ENCODE data around the gene CLEC19A. TPM values are rescaled to one million over a fixed set of nuclear protein-coding genes. Genes with fewer than 3 reads are reported as not detected.

Gene CLEC19A
- total RNA-seq: not detected in 2 replicates

DNA sequence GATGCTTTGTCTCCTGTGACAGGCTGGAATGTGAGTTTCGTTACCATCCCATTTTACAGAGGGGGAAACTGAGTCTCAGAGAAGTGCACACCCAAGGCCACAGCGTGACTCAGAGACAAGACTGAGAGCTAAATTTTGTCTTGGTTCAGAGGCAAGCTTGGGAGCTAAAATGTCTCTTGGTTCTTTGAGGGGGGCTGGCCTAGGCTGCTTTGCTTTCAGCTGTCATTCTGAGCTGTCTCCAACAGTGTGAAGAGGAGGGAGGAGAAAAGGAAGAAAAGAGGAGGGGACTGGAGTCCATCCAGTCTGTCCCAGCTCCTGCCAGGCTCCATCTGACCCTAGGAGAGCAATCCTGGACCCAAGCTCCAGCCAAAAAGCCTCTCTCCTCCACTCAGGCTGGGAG, at the start of gene CLEC19A:
Gene CLEC19A (plus strand): TSS at position 301 of the 400 bp plus-strand sequence. CDS start 121 bp downstream, outside the sequence.

Other genes with a start within 250 kb of the CLEC19A start
- gene COQ7, start 218.1 kb upstream of the CLEC19A start, total RNA-seq: 21.1 and 22.3 TPM in 2 replicates
- 49.6 and 65.3 TPM in 2 replicates for gene ITPRIPL2, start 171.8 kb upstream of the CLEC19A start, total RNA-seq
- gene SYT17, start 117.5 kb upstream of the CLEC19A start, total RNA-seq: 0.26 and 0.50 TPM in 2 replicates
- gene TMC5, start 132.2 kb downstream of the CLEC19A start, total RNA-seq: 0.12 and 0.79 TPM in 2 replicates
- gene GDE1, start 236.4 kb downstream of the CLEC19A start, total RNA-seq: 66.7 and 67.8 TPM in 2 replicates
- 10.9 and 11.8 TPM in 2 replicates for gene CCP110, start 238.2 kb downstream of the CLEC19A start, total RNA-seq